Measurements from ENCODE around the gene NDUFS7. TPM values are rescaled to one million over a fixed set of nuclear protein-coding genes. Genes with fewer than 3 reads are reported as not detected.

Gene NDUFS7
- total RNA-seq, 4 donors from 2014 or later = 124 to 191 (median 165) TPM

DNA sequence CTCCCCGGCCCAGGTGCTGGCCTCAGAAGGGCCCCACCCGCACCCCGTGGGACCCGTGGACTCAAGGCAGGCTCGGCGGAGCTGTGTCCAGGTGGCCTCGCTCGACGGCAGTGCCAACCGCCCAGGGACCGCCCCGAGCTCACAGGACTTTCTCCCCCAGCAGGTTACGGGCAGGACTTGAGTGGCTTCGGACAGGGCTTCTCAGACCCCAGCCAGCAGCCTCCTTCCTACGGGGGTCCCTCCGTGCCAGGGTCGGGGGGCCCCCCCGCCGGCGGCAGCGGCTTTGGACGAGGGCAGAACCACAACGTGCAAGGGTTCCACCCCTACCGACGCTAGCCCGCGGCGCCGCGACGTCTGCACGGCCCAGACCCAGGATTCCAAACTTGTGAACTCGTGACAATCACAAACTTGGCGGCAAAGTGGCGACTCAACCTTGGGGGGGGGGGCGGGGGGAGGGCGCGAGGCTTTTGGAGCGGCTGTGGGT is 50.9 kb downstream of the NDUFS7 start:
- DNase-seq = no peak
- intact Hi-C loops (cut with DNase I) = no loop called here
- H3K36me3 ChIP-seq = peaks cover 32 to 72% (median 44%) of the 10 kb centered on the region in 3 donors
- H3K27me3 ChIP-seq = no peaks in the 10 kb centered on the region
- H3K4me3 ChIP-seq = no peak overlapping the region
- no peak overlapping the region for H3K27ac ChIP-seq
- WGBS, 2 donors = 67 to 80% methylated on average over 9 to 12 of the region's 39 CpGs
- no peaks in the 10 kb centered on the region for H3K9me3 ChIP-seq
- peaks cover 11 to 29% (median 12%) of the 10 kb centered on the region in 3 donors for H3K4me1 ChIP-seq
- TF ChIP-seq POLR2A (IDR thresholded peaks at IDR 0.05) = no peak
- TF ChIP-seq, protein P1, sequence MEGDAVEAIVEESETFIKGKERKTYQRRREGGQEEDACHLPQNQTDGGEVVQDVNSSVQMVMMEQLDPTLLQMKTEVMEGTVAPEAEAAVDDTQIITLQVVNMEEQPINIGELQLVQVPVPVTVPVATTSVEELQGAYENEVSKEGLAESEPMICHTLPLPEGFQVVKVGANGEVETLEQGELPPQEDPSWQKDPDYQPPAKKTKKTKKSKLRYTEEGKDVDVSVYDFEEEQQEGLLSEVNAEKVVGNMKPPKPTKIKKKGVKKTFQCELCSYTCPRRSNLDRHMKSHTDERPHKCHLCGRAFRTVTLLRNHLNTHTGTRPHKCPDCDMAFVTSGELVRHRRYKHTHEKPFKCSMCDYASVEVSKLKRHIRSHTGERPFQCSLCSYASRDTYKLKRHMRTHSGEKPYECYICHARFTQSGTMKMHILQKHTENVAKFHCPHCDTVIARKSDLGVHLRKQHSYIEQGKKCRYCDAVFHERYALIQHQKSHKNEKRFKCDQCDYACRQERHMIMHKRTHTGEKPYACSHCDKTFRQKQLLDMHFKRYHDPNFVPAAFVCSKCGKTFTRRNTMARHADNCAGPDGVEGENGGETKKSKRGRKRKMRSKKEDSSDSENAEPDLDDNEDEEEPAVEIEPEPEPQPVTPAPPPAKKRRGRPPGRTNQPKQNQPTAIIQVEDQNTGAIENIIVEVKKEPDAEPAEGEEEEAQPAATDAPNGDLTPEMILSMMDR (IDR thresholded peaks at IDR 0.05) = no peak

DNA sequence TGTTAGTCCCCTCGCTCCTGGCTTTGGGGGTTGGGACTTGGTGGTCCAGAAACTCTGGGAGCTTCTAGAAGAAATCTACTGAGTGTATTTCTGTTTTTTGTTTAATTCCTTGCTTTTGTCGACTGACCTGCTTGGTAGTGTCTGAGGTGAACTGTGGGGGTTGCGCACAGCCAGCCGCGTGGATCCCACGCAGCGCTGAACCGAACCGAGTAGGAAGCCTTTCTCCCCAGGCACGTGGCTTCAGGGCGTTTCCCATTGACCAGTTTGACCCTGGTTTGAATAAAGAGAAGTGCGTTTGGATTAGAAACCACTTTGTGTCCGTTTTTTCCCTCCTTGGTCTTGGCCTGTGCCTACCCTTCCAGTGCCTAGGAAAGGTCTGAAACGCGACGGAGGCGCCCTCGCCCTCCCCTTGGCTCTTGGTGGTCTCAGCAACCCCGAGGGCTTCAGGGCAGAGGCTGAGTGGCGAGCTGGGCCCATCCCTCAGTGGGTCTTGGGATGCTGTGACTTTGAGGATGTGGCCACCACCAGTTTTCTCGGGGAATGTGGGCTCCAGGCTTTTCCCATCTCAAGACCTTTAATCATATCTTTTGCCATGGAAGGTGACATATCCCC is 51.8 kb downstream of the NDUFS7 start:
- Histone ChIP-seq H3K9me3 (no peaks in the 10 kb centered on the region), H3K4me1 (peaks cover 19 to 35% (median 20%) of the 10 kb centered on the region in 3 donors), H3K4me3 (no peak overlapping the region), H3K36me3 (peaks cover 41 to 72% (median 42%) of the 10 kb centered on the region in 3 donors), H3K27ac (no peak overlapping the region), H3K27me3 (no peaks in the 10 kb centered on the region)
- TF ChIP-seq POLR2A (IDR thresholded peaks at IDR 0.05) = no peak
- TF ChIP-seq, protein P1 (IDR thresholded peaks at IDR 0.05) = no peak
- DNase-seq = no peak
- WGBS, 2 donors = 85 to 100% methylated on average over 1 to 18 of the region's 21 CpGs
- intact Hi-C loops (cut with DNase I) = no loop called here

DNA sequence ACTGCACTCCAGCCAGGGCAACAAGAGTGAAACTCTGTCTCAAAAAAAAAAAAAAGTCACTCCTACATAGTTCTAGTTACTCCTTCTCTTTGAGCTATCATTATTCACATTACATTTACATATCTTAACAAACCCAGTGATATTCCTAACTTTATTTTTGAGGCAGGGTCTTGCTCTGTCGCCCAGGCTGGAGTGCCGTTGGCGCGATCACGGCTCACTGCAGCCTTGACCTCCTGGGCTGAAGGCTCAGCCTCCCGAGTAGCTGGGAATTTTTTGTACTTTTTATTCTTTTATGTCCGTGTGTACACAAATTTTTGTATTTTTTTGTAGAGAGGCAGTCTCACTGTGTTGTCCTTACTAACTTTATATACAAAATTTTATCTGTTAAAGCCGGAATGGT is 53.9 kb downstream of the NDUFS7 start:
- DNase-seq = no peak
- intact Hi-C loops (cut with DNase I) = no loop called here
- peak overlapping the region in 3 of 4 donors; percentile 67 to 95 (median 86) for H3K4me3 ChIP-seq

DNA sequence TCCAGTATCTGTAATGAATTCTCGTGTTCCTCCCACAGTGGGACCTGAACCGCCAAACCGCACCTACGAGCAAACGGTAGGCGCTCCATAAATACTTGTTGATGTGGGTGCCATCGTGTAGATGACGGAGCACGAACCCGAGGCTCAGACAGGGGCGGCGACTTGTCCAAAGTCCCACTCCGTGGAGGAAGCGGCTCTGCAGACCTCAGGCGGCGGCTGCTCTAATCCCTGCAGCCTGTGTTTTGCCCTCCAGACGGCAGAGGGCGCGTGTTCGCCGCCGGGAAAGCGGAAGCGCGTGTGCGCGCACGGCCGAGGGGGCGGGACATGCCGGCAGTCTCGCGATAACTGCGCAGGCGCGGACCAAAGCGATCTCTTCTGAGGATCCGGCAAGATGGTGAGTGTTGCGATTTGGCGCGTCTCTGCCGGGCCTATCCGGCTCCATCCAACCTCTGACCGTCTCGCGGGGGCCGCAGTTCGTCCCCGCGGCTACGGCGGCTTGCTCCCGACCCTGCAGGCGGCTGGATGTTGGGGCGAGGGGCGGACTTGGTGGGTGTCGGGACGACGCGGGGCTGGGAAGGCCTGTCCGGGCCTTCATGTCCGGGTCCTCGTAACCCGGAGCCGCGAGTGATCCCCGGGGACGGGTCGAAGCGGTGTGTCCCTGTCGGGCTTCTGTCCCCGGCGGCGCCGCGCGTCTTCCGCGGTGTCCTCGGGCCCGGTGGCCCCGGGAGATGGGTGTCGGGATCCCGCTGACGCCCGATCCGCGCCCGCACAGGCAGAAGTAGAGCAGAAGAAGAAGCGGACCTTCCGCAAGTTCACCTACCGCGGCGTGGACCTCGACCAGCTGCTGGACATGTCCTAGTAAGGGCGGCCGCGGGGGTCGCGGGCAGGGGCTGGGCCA is 54.6 kb downstream of the NDUFS7 start, which contains the start of gene RPS15:
TSS of gene RPS15 (plus strand) at position 362 of the 898 bp plus-strand sequence. CDS start at position 392, 30 bp downstream.
- Histone ChIP-seq H3K27me3 (no peaks in the 10 kb centered on the region), H3K4me3 (peak within 1 kb of the TSS; percentile 67 to 95 (median 90)), H3K36me3 (peaks cover 38 to 70% (median 40%) of the 10 kb centered on the region in 3 donors), H3K27ac (peak within 1 kb of the TSS; percentile 86 to 94 (median 89)), H3K9me3 (no peaks in the 10 kb centered on the region), H3K4me1 (peaks cover 26 to 47% (median 27%) of the 10 kb centered on the region in 3 donors)
- peak in 3 of 4 donors; percentile 82 to 94 (median 90) for TF ChIP-seq POLR2A (IDR thresholded peaks at IDR 0.05)
- TF ChIP-seq, protein P1 (IDR thresholded peaks at IDR 0.05) = peak; percentile 87 to 99 (median 96)
- 1 to 11% methylated on average over 8 to 47 of the region's 100 CpGs for WGBS, 2 donors
- DNase-seq = peak; percentile 49
- intact Hi-C loops (cut with DNase I) = no loop called here

More for the DNA sequence above, 53.9 kb downstream of the NDUFS7 start:
- Histone ChIP-seq H3K27ac (peak overlapping the region in 3 of 4 donors; percentile 86 to 91 (median 87)), H3K36me3 (peaks cover 44 to 72% (median 47%) of the 10 kb centered on the region in 3 donors), H3K4me1 (peaks cover 26 to 46% (median 27%) of the 10 kb centered on the region in 3 donors), H3K27me3 (no peaks in the 10 kb centered on the region), H3K9me3 (no peaks in the 10 kb centered on the region)
- 52 to 59% methylated on average over 8 of the region's 8 CpGs for WGBS, 2 donors
- TF ChIP-seq, protein P1 (IDR thresholded peaks at IDR 0.05) = no peak
- TF ChIP-seq POLR2A (IDR thresholded peaks at IDR 0.05) = no peak

Data from esophagus squamous epithelium (tissue), 5 donors.